K562 (cell line): Measurements from ENCODE around the gene TRAF3IP3. TPM values are rescaled to one million over a fixed set of nuclear protein-coding genes. Genes with fewer than 3 reads are reported as not detected.
A peak's percentile ranks its signal among the peaks of the same experiment; 100 is the strongest.

Experiments
- CBFB ChIP-seq: sonication (generic); formaldehyde crosslinking; IDR thresholded peaks from 2 replicates; pipeline ENCODE4 v1.4.0; 2020; ENCODE audit warnings: mild to moderate bottlenecking, missing genetic modification reagents
- CBX8 ChIP-seq: fragments of 200-600 bp; sonication (generic); IDR thresholded peaks from 2 replicates; pipeline ENCODE4 v1.6.1; 2012; ENCODE audit warnings: borderline replicate concordance, mixed run types, low read depth, mild to moderate bottlenecking, moderate library complexity, mixed read lengths, low read length, control low read depth, inconsistent platforms; ENCODE audit not compliant: poor library complexity, severe bottlenecking; ENCODE audit errors: extremely low read depth
- CREM ChIP-seq: IDR thresholded peaks from 2 replicates; pipeline ENCODE4 v1.6.1; 2014; ENCODE audit warnings: antibody characterized with exemption, low read depth
- ETV5 ChIP-seq: sonication (generic); formaldehyde crosslinking; IDR thresholded peaks from 2 replicates; pipeline ENCODE4 v1.4.0; 2020; ENCODE audit warnings: low read depth, mild to moderate bottlenecking, missing genetic modification reagents
- FOXA1 ChIP-seq: fragments of 450-650 bp; IDR thresholded peaks from 2 replicates; pipeline ENCODE4 v1.6.1; 2016; ENCODE audit warnings: mild to moderate bottlenecking, borderline replicate concordance
- LEF1 ChIP-seq: fragments of 450-650 bp; IDR thresholded peaks from 2 replicates; pipeline ENCODE4 v1.6.1; 2016; ENCODE audit warnings: mild to moderate bottlenecking
- MAFK ChIP-seq: IDR thresholded peaks from 2 replicates; pipeline ENCODE4 v1.6.1; 2011; ENCODE audit warnings: low read length, improper control_type of control experiment
- MCM7 ChIP-seq, 2 experiments: fragments of 450-650 bp; IDR thresholded peaks; 2 replicates each; pipeline ENCODE4 v1.6.1; 2016 to 2018
- NCOA1 ChIP-seq: fragments of 450-650 bp; IDR thresholded peaks from 2 replicates; pipeline ENCODE4 v1.6.1; 2016; ENCODE audit warnings: low read depth
- POLR2AphosphoS5 ChIP-seq: IDR thresholded peaks from 2 replicates; pipeline ENCODE4 v1.6.1; 2011; ENCODE audit warnings: mild to moderate bottlenecking, low read depth, low read length, moderate library complexity; ENCODE audit not compliant: control insufficient read depth, insufficient read depth
- RNF2 ChIP-seq: sonication (generic); IDR thresholded peaks from 2 replicates; pipeline ENCODE4 v1.6.1; 2016
- SIN3A ChIP-seq, 2 experiments: fragments of 150-350 bp in 1 of 2; IDR thresholded peaks; 2 replicates each; pipeline ENCODE4 v1.6.1; 2011 to 2016; ENCODE audit warnings: borderline replicate concordance in 2 of 2, low read depth in 2 of 2, low read length in 2 of 2, mild to moderate bottlenecking in 2 of 2, moderate library complexity in 2 of 2; ENCODE audit not compliant: control insufficient read depth in 1 of 2
- SNIP1 ChIP-seq: fragments of 450-650 bp; IDR thresholded peaks from 2 replicates; pipeline ENCODE4 v1.7.1; 2017; ENCODE audit warnings: low read depth, mild to moderate bottlenecking
- SRF ChIP-seq, 2 experiments: fragments of 250-450, 450-650 bp in 1 of 2; sonication (Bioruptor Pico) in 1 of 2; sonication (generic) in 1 of 2; formaldehyde crosslinking; IDR thresholded peaks; 2 replicates each; pipeline versions ENCODE4 v1.5.0 to v1.5.1; 2020 to 2022; ENCODE audit warnings: mild to moderate bottlenecking in 1 of 2, missing genetic modification reagents in 1 of 2
- ZNF347 ChIP-seq: fragments of 450-650 bp; formaldehyde crosslinking; IDR thresholded peaks from 2 replicates; pipeline ENCODE4 v1.4.0; 2020; ENCODE audit warnings: low read depth, mild to moderate bottlenecking, moderate library complexity
- polyA plus RNA-seq, 8 experiments: library from polyadenylated mRNA; depleted of rRNA in 4 of 8; stranded (reverse) in 5 of 8; unstranded in 3 of 8; fragments of >200 nt; fragmentation: Nextera tagmentation in 2 of 8; fragmentation: Illumina TruSeq in 1 of 8; extraction: Ambion mirVana in 2 of 8; extraction: Trizol in 1 of 8; gene quantifications; 2 replicates each; pipeline versions ENCODE4 v1.2.1 to v1.2.3, GENCODE V29; 2011 to 2014; ENCODE audit warnings: inconsistent platforms in 1 of 8, missing spikeins in 1 of 8
- total RNA-seq, 7 experiments: library from RNA; depleted of rRNA in 6 of 7; stranded (reverse); fragments of >200 nt in 6 of 7; fragmentation: Illumina TruSeq in 2 of 7; extraction: Trizol in 2 of 7; gene quantifications; 2 replicates each; pipeline versions ENCODE4 v1.2.1 to v1.2.3, GENCODE V29; 2011 to 2021; ENCODE audit warnings: low replicate concordance in 1 of 7
- TF ChIP-seq, protein P1 (sequence below), 2 experiments: fragments of 150-350 bp in 1 of 2; IDR thresholded peaks; 2 replicates each; pipeline ENCODE4 v1.6.1; 2012 to 2016; ENCODE audit warnings: low read depth in 2 of 2, low read length in 2 of 2, mild to moderate bottlenecking in 1 of 2, moderate library complexity in 1 of 2
- TF ChIP-seq, protein P2 (sequence below): sonication (generic); formaldehyde crosslinking; IDR thresholded peaks from 2 replicates; pipeline ENCODE4 v1.8.0; 2022; ENCODE audit warnings: missing genetic modification reagents, mild to moderate bottlenecking, moderate library complexity, borderline replicate concordance
- TF ChIP-seq, protein P3 (sequence below): IDR thresholded peaks from 2 replicates; pipeline ENCODE4 v1.6.1; 2016; ENCODE audit warnings: missing genetic modification characterization, missing compliant biosample characterization
- TF ChIP-seq, protein P4 (sequence below): sonication (generic); formaldehyde crosslinking; IDR thresholded peaks from 2 replicates; pipeline ENCODE4 v1.4.0; 2020; ENCODE audit warnings: mild to moderate bottlenecking, missing genetic modification reagents

Gene TRAF3IP3
- total and polyA plus RNA-seq, 9 of the 15 experiments (the other 6 are each of a cell fraction or from before 2014, with no cell fraction given) = 0.06 to 1.1 (median 0.31) TPM

DNA sequence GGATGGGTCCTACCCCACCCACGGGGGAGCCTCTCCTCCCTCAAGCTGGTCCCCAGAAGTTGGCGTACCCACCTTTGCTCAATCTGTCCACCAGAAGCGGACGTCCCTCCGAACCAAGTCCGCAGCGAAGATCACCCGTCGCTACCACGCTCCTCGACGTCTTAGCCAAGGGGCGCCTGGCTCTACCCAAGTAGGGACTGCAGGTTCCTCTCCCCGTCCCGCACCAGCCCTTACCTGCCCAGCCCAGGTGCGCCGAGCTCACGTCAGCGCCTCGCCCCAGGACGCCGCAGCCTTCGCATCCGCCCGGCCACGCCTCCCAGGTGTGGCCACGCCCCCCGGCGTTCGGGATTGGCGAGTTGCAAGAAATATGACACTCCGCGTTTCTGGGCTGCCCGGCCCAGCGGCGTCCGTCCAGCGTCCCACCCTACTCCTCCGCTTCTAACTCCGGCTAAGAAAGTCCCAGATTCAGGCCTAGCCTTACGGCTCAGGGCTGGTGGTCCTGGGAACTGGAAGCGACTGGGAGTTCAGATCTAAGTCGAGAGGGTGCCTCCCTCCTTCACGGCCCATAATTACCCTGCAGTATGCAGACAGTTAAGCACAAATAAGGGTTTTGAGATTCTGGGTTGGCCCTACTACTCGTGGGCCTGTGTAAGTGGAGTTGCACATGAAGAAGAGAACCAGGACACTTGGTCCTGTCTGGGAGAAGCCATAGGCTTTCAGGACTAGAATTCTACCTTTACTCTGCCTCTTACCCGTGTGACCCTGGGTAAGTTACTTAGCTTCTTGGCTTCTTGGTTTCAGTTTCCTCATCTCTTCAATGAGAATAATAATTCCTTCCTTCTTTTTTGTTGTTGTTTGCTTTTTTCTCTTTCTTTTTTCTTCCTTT lies 50.3 kb downstream of the TRAF3IP3 start, which contains the start of gene IRF6 (continued):
- TF ChIP-seq POLR2AphosphoS5 = 0 out of 2 replicates have a peak, but pooled peaks have one; percentile 46
- no peak for TF ChIP-seq FOXA1
- TF ChIP-seq CREM = peak; percentile 74
- TF ChIP-seq, protein P1, sequence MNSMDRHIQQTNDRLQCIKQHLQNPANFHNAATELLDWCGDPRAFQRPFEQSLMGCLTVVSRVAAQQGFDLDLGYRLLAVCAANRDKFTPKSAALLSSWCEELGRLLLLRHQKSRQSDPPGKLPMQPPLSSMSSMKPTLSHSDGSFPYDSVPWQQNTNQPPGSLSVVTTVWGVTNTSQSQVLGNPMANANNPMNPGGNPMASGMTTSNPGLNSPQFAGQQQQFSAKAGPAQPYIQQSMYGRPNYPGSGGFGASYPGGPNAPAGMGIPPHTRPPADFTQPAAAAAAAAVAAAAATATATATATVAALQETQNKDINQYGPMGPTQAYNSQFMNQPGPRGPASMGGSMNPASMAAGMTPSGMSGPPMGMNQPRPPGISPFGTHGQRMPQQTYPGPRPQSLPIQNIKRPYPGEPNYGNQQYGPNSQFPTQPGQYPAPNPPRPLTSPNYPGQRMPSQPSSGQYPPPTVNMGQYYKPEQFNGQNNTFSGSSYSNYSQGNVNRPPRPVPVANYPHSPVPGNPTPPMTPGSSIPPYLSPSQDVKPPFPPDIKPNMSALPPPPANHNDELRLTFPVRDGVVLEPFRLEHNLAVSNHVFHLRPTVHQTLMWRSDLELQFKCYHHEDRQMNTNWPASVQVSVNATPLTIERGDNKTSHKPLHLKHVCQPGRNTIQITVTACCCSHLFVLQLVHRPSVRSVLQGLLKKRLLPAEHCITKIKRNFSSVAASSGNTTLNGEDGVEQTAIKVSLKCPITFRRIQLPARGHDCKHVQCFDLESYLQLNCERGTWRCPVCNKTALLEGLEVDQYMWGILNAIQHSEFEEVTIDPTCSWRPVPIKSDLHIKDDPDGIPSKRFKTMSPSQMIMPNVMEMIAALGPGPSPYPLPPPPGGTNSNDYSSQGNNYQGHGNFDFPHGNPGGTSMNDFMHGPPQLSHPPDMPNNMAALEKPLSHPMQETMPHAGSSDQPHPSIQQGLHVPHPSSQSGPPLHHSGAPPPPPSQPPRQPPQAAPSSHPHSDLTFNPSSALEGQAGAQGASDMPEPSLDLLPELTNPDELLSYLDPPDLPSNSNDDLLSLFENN (IDR thresholded peaks at IDR 0.05; ENCODE audit: low read depth in 2 of 2, low read length in 2 of 2) = no peak
- no peak for TF ChIP-seq MAFK
- TF ChIP-seq, protein P2, sequence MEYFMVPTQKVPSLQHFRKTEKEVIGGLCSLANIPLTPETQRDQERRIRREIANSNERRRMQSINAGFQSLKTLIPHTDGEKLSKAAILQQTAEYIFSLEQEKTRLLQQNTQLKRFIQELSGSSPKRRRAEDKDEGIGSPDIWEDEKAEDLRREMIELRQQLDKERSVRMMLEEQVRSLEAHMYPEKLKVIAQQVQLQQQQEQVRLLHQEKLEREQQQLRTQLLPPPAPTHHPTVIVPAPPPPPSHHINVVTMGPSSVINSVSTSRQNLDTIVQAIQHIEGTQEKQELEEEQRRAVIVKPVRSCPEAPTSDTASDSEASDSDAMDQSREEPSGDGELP = peak; percentile 60; the same call in 1 of the 2 replicates
- TF ChIP-seq SRF (CRISPR knock-in tag; IDR thresholded peaks at IDR 0.05) = peak in 1 of 2 experiments; percentile 73; a peak in 2 of 4 replicates
- TF ChIP-seq SNIP1 = no peak
- TF ChIP-seq, protein P3, sequence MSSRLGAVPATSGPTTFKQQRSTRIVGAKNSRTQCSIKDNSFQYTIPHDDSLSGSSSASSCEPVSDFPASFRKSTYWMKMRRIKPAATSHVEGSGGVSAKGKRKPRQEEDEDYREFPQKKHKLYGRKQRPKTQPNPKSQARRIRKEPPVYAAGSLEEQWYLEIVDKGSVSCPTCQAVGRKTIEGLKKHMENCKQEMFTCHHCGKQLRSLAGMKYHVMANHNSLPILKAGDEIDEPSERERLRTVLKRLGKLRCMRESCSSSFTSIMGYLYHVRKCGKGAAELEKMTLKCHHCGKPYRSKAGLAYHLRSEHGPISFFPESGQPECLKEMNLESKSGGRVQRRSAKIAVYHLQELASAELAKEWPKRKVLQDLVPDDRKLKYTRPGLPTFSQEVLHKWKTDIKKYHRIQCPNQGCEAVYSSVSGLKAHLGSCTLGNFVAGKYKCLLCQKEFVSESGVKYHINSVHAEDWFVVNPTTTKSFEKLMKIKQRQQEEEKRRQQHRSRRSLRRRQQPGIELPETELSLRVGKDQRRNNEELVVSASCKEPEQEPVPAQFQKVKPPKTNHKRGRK (tag) = peak; percentile 85
- no peak for TF ChIP-seq MCM7 (IDR thresholded peaks at IDR 0.05)
- no peak for TF ChIP-seq CBX8
- TF ChIP-seq RNF2 = 0 out of 2 replicates have a peak, but pooled peaks have one; percentile 0
- TF ChIP-seq, protein P4, sequence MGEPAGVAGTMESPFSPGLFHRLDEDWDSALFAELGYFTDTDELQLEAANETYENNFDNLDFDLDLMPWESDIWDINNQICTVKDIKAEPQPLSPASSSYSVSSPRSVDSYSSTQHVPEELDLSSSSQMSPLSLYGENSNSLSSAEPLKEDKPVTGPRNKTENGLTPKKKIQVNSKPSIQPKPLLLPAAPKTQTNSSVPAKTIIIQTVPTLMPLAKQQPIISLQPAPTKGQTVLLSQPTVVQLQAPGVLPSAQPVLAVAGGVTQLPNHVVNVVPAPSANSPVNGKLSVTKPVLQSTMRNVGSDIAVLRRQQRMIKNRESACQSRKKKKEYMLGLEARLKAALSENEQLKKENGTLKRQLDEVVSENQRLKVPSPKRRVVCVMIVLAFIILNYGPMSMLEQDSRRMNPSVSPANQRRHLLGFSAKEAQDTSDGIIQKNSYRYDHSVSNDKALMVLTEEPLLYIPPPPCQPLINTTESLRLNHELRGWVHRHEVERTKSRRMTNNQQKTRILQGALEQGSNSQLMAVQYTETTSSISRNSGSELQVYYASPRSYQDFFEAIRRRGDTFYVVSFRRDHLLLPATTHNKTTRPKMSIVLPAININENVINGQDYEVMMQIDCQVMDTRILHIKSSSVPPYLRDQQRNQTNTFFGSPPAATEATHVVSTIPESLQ (CRISPR knock-in tag) = no peak
- TF ChIP-seq NCOA1 = no peak
- no peak for TF ChIP-seq LEF1
- 0 out of 4 replicates have a peak, but pooled peaks of 1 of the 2 experiments have one; percentile 33 for TF ChIP-seq SIN3A (IDR thresholded peaks at IDR 0.05; ENCODE audit: borderline replicate concordance in 2 of 2, control insufficient read depth in 1 of 2, low read depth in 2 of 2, low read length in 2 of 2)
- no peak for TF ChIP-seq ZNF347
- no peak for TF ChIP-seq ETV5 (CRISPR knock-in tag)
- no peak for TF ChIP-seq CBFB (CRISPR knock-in tag)
